ENCODE results near the gene ME3. TPM values are rescaled to one million over a fixed set of nuclear protein-coding genes. Genes with fewer than 3 reads are reported as not detected.

The ME3 gene
- total RNA-seq, 4 donors from 2014 or later = 11.0 to 47.8 (median 44.1) TPM

DNA sequence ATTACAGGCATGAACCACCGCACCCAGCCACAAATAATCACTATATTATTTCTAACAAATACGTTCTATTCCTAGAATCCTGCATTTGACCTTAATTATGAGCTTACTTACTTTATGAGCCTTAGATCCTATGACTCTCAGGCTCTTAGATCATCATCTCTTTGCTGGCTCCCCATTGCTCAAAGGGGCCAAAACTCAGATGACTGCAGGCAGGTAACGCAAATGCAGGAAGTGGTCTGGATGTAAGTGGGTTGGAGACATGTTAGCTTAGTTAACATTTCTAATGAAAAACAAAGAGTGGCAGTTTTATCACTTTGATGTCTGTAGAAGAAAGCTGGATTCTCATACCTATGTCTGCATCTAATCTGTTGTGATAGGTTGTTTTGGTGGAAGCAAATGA is 274.3 kb downstream of the ME3 start:
- H3K27ac ChIP-seq = no peak overlapping the region

DNA sequence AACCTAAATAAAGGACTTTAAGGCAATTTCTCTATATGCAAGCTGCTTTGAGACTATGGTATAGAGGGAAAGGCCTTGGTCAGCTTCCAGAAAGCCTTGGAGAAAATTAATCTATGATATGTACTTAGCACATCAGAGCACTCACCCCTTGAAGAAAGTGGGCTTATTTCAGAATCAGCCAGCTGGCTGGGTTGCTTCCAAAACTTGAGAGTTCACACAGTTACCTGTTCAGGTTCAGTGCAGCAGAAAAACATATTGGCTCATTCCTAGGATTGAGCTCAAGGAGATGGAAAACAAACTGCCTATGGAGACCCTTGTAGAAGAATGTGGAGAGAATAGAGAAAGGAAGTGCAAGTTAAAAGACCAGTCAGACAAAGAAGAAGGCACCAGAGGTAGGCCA is 275.1 kb downstream of the ME3 start:
- ATAC-seq = no peak

More for the DNA sequence above, 274.3 kb downstream of the ME3 start:
- 95 to 100% methylated on average over 2 of the region's 3 CpGs for WGBS, 2 donors (ENCODE audit: low coverage in 1 of 2)
- Histone ChIP-seq H3K27me3 (no peaks in the 10 kb centered on the region), H3K4me3 (no peak overlapping the region), H3K9me3 (no peaks in the 10 kb centered on the region), H3K4me1 (peaks cover 0 to 18% (median 0%) of the 10 kb centered on the region in 3 donors), H3K36me3 (no peaks in the 10 kb centered on the region)
- TF ChIP-seq POLR2A (IDR thresholded peaks at IDR 0.05) = no peak
- TF ChIP-seq EP300 (IDR thresholded peaks at IDR 0.05) = no peak
- no peak for TF ChIP-seq POLR2AphosphoS5 (IDR thresholded peaks at IDR 0.05)
- TF ChIP-seq, protein P1, sequence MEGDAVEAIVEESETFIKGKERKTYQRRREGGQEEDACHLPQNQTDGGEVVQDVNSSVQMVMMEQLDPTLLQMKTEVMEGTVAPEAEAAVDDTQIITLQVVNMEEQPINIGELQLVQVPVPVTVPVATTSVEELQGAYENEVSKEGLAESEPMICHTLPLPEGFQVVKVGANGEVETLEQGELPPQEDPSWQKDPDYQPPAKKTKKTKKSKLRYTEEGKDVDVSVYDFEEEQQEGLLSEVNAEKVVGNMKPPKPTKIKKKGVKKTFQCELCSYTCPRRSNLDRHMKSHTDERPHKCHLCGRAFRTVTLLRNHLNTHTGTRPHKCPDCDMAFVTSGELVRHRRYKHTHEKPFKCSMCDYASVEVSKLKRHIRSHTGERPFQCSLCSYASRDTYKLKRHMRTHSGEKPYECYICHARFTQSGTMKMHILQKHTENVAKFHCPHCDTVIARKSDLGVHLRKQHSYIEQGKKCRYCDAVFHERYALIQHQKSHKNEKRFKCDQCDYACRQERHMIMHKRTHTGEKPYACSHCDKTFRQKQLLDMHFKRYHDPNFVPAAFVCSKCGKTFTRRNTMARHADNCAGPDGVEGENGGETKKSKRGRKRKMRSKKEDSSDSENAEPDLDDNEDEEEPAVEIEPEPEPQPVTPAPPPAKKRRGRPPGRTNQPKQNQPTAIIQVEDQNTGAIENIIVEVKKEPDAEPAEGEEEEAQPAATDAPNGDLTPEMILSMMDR (IDR thresholded peaks at IDR 0.05) = no peak
- no peak for ATAC-seq

DNA sequence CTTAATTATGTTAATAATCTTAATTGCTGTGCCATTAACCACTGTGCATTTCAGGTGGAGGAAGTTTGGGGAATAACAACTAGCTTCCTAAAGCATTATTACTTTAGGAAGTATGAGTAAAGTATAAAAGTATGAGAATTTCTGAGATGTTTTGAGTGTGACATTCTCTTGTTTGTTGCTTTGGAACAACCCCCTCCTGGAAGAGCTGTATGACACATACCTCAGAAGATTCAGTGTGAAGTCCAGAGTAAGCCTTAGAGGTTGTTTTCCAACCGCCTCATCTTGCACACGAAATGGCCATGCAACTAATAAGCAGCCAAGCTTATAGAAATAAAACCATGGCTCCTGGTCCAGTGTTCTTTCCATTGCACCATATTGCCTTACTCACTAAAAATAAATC is 276.0 kb downstream of the ME3 start:
- no peaks in the 10 kb centered on the region for H3K36me3 ChIP-seq
- TF ChIP-seq POLR2AphosphoS5 (IDR thresholded peaks at IDR 0.05) = no peak
- peaks cover 0 to 18% (median 0%) of the 10 kb centered on the region in 3 donors for H3K4me1 ChIP-seq
- no peak overlapping the region for H3K4me3 ChIP-seq
- WGBS, 2 donors (ENCODE audit: low coverage in 1 of 2) = 86 to 100% methylated on average over 1 to 2 of the region's 2 CpGs
- no peak for ATAC-seq
- H3K27me3 ChIP-seq = no peaks in the 10 kb centered on the region
- no peaks in the 10 kb centered on the region for H3K9me3 ChIP-seq
- no peak overlapping the region for H3K27ac ChIP-seq

More for the DNA sequence above, 275.1 kb downstream of the ME3 start:
- Histone ChIP-seq H3K4me1 (peaks cover 0 to 18% (median 0%) of the 10 kb centered on the region in 3 donors), H3K4me3 (no peak overlapping the region), H3K27me3 (no peaks in the 10 kb centered on the region), H3K36me3 (no peaks in the 10 kb centered on the region), H3K27ac (no peak overlapping the region), H3K9me3 (no peaks in the 10 kb centered on the region)
- TF ChIP-seq EP300 (IDR thresholded peaks at IDR 0.05) = no peak
- TF ChIP-seq POLR2A (IDR thresholded peaks at IDR 0.05) = no peak
- TF ChIP-seq, protein P1 (IDR thresholded peaks at IDR 0.05) = no peak
- no peak for TF ChIP-seq POLR2AphosphoS5 (IDR thresholded peaks at IDR 0.05)

DNA sequence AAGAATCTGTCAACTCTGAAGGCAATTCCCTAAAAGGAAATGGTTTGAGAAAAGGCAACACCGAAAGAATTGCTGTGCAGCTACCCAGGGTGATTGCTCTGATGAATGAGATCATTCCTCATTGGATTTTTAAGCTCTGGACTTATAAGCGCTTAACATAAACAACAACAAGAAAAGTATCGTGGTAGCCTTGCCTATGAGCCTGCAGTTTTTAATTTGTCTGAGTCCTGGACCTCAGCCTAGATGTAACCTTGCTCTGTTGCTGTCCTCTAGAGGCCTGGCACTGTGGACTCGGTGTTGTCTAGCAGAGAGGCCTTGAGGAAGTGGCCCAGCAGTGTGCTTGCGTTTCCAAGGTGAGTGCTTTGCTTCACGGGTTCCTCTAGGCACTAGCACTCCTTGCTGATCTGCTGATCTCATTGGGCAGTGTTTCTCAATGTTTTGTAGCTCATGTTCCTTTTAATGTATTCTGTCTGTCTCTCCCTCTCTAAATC is 277.3 kb downstream of the ME3 start:
- Histone ChIP-seq H3K4me3 (no peak overlapping the region), H3K4me1 (peaks cover 0 to 18% (median 0%) of the 10 kb centered on the region in 3 donors), H3K9me3 (no peaks in the 10 kb centered on the region), H3K27me3 (no peaks in the 10 kb centered on the region), H3K27ac (no peak overlapping the region), H3K36me3 (no peaks in the 10 kb centered on the region)
- no peak for ATAC-seq
- 18 to 28% methylated on average over 6 of the region's 6 CpGs for WGBS, 2 donors (ENCODE audit: low coverage in 1 of 2)
- TF ChIP-seq POLR2A (IDR thresholded peaks at IDR 0.05) (no peak), POLR2AphosphoS5 (IDR thresholded peaks at IDR 0.05) (no peak)
- TF ChIP-seq, protein P1 (IDR thresholded peaks at IDR 0.05) = no peak

Other genes starting within 250 kb of the ME3 start
- gene PRSS23, start 127.9 kb upstream of the ME3 start, total RNA-seq = 10 to 100 TPM; 34.5 to 87.2 (median 68.8) TPM

All from gastroesophageal sphincter (tissue), 4 donors.